Activated CD4-positive, alpha-beta T cell treated with anti-CD3 and anti-CD28 coated beads, Interleukin-2, amount 50 U/mL, for 4 hours (primary cell): ENCODE data around the gene NCOA1.
"Not testable (repeated sequence)": the region's sequence is repeated elsewhere in the genome, so short reads cannot be mapped to it uniquely, and the experiment has no call there.

Source experiments
- DNase-seq, 2 experiments: peaks; one replicate each; pipeline ENCODE4 v3.0.0-alpha.2; 2020

Gene NCOA1

GRCh38 chr2:24805811-24806660, 315.0 kb downstream of the NCOA1 start:
- DNase-seq = not testable (repeated sequence)

- no peak for DNase-seq
These were observed 315.6 kb downstream of the NCOA1 start for GRCh38 chr2:24806661-24807036.

GRCh38 chr2:24809316-24810007, 318.4 kb downstream of the NCOA1 start:
- DNase-seq = no peak

- DNase-seq = no peak
These were observed 322.7 kb downstream of the NCOA1 start for GRCh38 chr2:24813691-24814137.

- no peak for DNase-seq
These were observed 323.5 kb downstream of the NCOA1 start for GRCh38 chr2:24814516-24814915.

- no peak for DNase-seq
These were observed 324.1 kb downstream of the NCOA1 start for GRCh38 chr2:24815171-24815570.

- DNase-seq = no peak
These were observed 325.4 kb downstream of the NCOA1 start for GRCh38 chr2:24816404-24816803.

GRCh38 chr2:24816884-24817283, 325.8 kb downstream of the NCOA1 start:
- DNase-seq = no peak

- DNase-seq = no peak
These were observed 327.7 kb downstream of the NCOA1 start for GRCh38 chr2:24818721-24819167.

- no peak for DNase-seq
These were observed 328.6 kb downstream of the NCOA1 start for GRCh38 chr2:24819442-24820174.

- DNase-seq = no peak
These were observed 329.1 kb downstream of the NCOA1 start for GRCh38 chr2:24820175-24820513.
